ENCODE results near the gene AGL. TPM values are rescaled to one million over a fixed set of nuclear protein-coding genes. Genes with fewer than 3 reads are reported as not detected.

AGL gene
- polyA plus RNA-seq (2012; ENCODE audit: low read depth, missing spikeins) = 8.2 TPM

- TF ChIP-seq TAF1 (IDR thresholded peaks at IDR 0.05; ENCODE audit: low read depth, low read length) (peak; percentile 80), POU2F2 (IDR thresholded peaks at IDR 0.05; ENCODE audit: low read depth, low read length) (peak; percentile 82), SPI1 (IDR thresholded peaks at IDR 0.05; ENCODE audit: low read depth, low read length) (no peak), POLR2AphosphoS5 (IDR thresholded peaks at IDR 0.05; ENCODE audit: low read depth, low read length) (peak; percentile 87), PAX5 (IDR thresholded peaks at IDR 0.05; ENCODE audit: insufficient read depth, low read length, severe bottlenecking) (no peak), POLR2A (IDR thresholded peaks at IDR 0.05; ENCODE audit: low read depth, low read length) (peak; percentile 87)
- DNase-seq (ENCODE audit: insufficient read length, low spot score) (peak; percentile 85), FAIRE-seq (peak; percentile 93)
Observed at GRCh38 chr1:99849744-99850458, at the start of gene AGL. Gene AGL, plus strand, starts transcription at chr1:99850361. Its CDS starts 682 bp downstream, at chr1:99851043.

GRCh38 chr1:99801584-99801983 lies 48.6 kb upstream of the AGL start:
- DNase-seq (ENCODE audit: insufficient read length, low spot score) (no peak), FAIRE-seq (no peak)
- TF ChIP-seq POU2F2 (IDR thresholded peaks at IDR 0.05; ENCODE audit: low read depth, low read length) = no peak
- no peak for TF ChIP-seq POLR2AphosphoS5 (IDR thresholded peaks at IDR 0.05; ENCODE audit: low read depth, low read length)
- no peak for TF ChIP-seq TAF1 (IDR thresholded peaks at IDR 0.05; ENCODE audit: low read depth, low read length)
- TF ChIP-seq POLR2A (IDR thresholded peaks at IDR 0.05; ENCODE audit: low read depth, low read length) = no peak
- no peak for TF ChIP-seq SPI1 (IDR thresholded peaks at IDR 0.05; ENCODE audit: low read depth, low read length)
- no peak for TF ChIP-seq PAX5 (IDR thresholded peaks at IDR 0.05; ENCODE audit: insufficient read depth, low read length, severe bottlenecking)

DNA sequence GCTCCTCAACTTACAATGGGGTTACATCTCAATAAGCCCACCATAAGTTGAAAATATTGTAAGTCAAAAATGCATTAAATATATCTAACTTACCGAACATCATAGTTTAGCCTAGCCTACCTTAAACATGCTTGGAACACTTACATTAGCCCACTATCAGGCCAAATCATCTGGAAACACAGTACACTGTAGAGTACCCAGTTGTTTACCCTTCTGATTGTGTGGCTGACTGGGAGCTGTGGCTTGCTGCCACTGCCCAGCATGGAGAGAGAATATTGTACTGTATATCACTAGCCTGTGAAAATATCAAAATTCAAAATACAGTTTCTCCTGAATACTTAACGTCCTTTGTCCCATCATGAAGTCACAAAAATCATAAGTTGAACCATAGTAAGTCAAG lies 43.3 kb upstream of the AGL start:
- TF ChIP-seq POLR2A (IDR thresholded peaks at IDR 0.05; ENCODE audit: low read depth, low read length) (no peak), POU2F2 (IDR thresholded peaks at IDR 0.05; ENCODE audit: low read depth, low read length) (no peak), PAX5 (IDR thresholded peaks at IDR 0.05; ENCODE audit: insufficient read depth, low read length, severe bottlenecking) (no peak), SPI1 (IDR thresholded peaks at IDR 0.05; ENCODE audit: low read depth, low read length) (no peak), TAF1 (IDR thresholded peaks at IDR 0.05; ENCODE audit: low read depth, low read length) (no peak), POLR2AphosphoS5 (IDR thresholded peaks at IDR 0.05; ENCODE audit: low read depth, low read length) (no peak)
- FAIRE-seq (no peak), DNase-seq (ENCODE audit: insufficient read length, low spot score) (no peak)

DNA sequence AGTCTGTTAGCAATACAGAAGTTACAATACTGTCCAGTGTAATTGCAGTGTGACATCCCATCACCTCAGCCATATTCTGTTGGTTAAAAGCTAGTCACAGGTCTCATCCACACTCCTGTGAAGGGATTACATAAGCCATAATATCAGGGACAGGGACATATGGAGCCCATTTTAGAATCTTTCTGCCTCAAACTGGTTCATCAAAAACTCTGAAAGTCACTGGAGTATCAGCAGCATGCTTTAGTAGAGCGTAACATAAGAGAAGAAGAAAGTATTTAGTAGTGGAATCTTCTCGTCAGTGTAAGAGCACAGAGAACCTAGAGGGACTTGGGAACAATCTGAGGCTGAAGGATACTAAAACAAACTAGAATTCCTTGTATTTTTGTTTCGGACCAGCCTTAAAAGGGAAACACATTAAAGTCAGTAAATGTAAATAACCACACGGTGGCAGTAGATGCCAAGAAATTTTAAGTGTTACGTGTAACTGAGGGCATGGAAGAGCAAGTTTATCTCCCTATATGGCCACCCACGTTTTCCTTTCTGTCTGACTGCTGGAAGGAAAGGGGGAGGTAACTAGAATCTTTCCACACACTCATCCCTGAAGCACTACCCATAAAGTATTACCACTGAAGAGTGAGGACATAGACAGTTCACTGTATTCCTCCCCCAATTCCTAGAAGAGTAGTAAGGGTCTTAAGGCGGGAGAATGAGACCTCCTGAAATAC lies 41.6 kb upstream of the AGL start:
- DNase-seq (ENCODE audit: insufficient read length, low spot score) (peak; percentile 25), FAIRE-seq (peak; percentile 97)
- TF ChIP-seq SPI1 (IDR thresholded peaks at IDR 0.05; ENCODE audit: low read depth, low read length) = no peak
- no peak for TF ChIP-seq PAX5 (IDR thresholded peaks at IDR 0.05; ENCODE audit: insufficient read depth, low read length, severe bottlenecking)
- no peak for TF ChIP-seq POLR2AphosphoS5 (IDR thresholded peaks at IDR 0.05; ENCODE audit: low read depth, low read length)

DNA sequence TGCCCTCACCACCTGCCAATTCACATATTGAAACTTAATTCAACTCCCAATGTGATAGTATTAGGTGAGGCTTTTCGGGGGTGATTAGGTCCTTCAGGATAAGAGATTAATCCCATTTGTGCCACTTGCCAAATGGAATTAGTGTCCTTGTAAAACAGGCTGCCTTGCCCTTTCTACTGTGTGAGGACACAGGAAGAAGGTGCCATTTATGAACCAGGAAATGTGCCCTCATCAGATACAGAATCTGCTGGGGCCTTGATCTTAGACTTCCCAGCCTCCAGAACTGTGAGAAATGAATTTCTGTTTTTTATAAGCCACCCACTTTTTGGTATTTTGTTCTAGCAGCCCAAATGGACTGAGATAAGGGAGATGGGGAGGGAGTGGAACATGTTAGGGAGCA lies 39.1 kb upstream of the AGL start:
- DNase-seq (ENCODE audit: insufficient read length, low spot score) = no peak
- no peak for TF ChIP-seq POLR2A (IDR thresholded peaks at IDR 0.05; ENCODE audit: low read depth, low read length)
- TF ChIP-seq POLR2AphosphoS5 (IDR thresholded peaks at IDR 0.05; ENCODE audit: low read depth, low read length) = no peak
- TF ChIP-seq SPI1 (IDR thresholded peaks at IDR 0.05; ENCODE audit: low read depth, low read length) = no peak
- TF ChIP-seq TAF1 (IDR thresholded peaks at IDR 0.05; ENCODE audit: low read depth, low read length) = no peak
- no peak for TF ChIP-seq PAX5 (IDR thresholded peaks at IDR 0.05; ENCODE audit: insufficient read depth, low read length, severe bottlenecking)
- TF ChIP-seq POU2F2 (IDR thresholded peaks at IDR 0.05; ENCODE audit: low read depth, low read length) = no peak
- FAIRE-seq = no peak

DNA sequence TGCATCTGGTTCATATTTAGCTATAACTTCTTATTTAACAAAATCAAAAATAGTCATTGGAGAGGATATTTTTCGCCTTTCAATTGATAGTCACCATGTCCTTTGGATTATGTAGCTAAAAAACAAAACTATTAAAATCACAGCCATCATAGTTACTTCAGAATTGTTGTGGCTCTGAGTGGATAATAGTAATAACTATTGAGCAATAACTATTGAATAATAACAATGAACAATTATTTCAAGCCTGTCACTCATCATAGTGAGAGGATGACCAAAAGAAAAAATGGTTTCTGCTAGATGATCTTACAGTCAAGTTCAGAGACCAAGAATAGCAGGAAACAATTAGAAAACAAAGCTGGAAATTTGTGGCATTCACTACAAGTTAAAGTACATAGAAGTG lies 38.4 kb upstream of the AGL start:
- TF ChIP-seq POLR2AphosphoS5 (IDR thresholded peaks at IDR 0.05; ENCODE audit: low read depth, low read length) (no peak), SPI1 (IDR thresholded peaks at IDR 0.05; ENCODE audit: low read depth, low read length) (no peak), POLR2A (IDR thresholded peaks at IDR 0.05; ENCODE audit: low read depth, low read length) (no peak), POU2F2 (IDR thresholded peaks at IDR 0.05; ENCODE audit: low read depth, low read length) (no peak), PAX5 (IDR thresholded peaks at IDR 0.05; ENCODE audit: insufficient read depth, low read length, severe bottlenecking) (no peak), TAF1 (IDR thresholded peaks at IDR 0.05; ENCODE audit: low read depth, low read length) (no peak)
- no peak for DNase-seq (ENCODE audit: insufficient read length, low spot score)
- FAIRE-seq = no peak

- FAIRE-seq (peak; percentile 23), DNase-seq (ENCODE audit: insufficient read length, low spot score) (no peak)
- no peak for TF ChIP-seq PAX5 (IDR thresholded peaks at IDR 0.05; ENCODE audit: insufficient read depth, low read length, severe bottlenecking)
- TF ChIP-seq SPI1 (IDR thresholded peaks at IDR 0.05; ENCODE audit: low read depth, low read length) = no peak
- no peak for TF ChIP-seq POLR2AphosphoS5 (IDR thresholded peaks at IDR 0.05; ENCODE audit: low read depth, low read length)
- no peak for TF ChIP-seq TAF1 (IDR thresholded peaks at IDR 0.05; ENCODE audit: low read depth, low read length)
- TF ChIP-seq POU2F2 (IDR thresholded peaks at IDR 0.05; ENCODE audit: low read depth, low read length) = no peak
- TF ChIP-seq POLR2A (IDR thresholded peaks at IDR 0.05; ENCODE audit: low read depth, low read length) = no peak
Observed at GRCh38 chr1:99814373-99814900, 35.7 kb upstream of the AGL start.

GRCh38 chr1:99816656-99817055 lies 33.5 kb upstream of the AGL start:
- FAIRE-seq = no peak
- DNase-seq (ENCODE audit: insufficient read length, low spot score) = no peak

GRCh38 chr1:99818063-99818699 lies 32.0 kb upstream of the AGL start:
- no peak for DNase-seq (ENCODE audit: insufficient read length, low spot score)
- FAIRE-seq = no peak
- no peak for TF ChIP-seq SPI1 (IDR thresholded peaks at IDR 0.05; ENCODE audit: low read depth, low read length)
- TF ChIP-seq TAF1 (IDR thresholded peaks at IDR 0.05; ENCODE audit: low read depth, low read length) = no peak
- TF ChIP-seq POU2F2 (IDR thresholded peaks at IDR 0.05; ENCODE audit: low read depth, low read length) = no peak
- TF ChIP-seq POLR2AphosphoS5 (IDR thresholded peaks at IDR 0.05; ENCODE audit: low read depth, low read length) = no peak
- no peak for TF ChIP-seq POLR2A (IDR thresholded peaks at IDR 0.05; ENCODE audit: low read depth, low read length)
- TF ChIP-seq PAX5 (IDR thresholded peaks at IDR 0.05; ENCODE audit: insufficient read depth, low read length, severe bottlenecking) = no peak

More at GRCh38 chr1:99816656-99817055, 33.5 kb upstream of the AGL start:
- TF ChIP-seq PAX5 (IDR thresholded peaks at IDR 0.05; ENCODE audit: insufficient read depth, low read length, severe bottlenecking) (no peak), SPI1 (IDR thresholded peaks at IDR 0.05; ENCODE audit: low read depth, low read length) (no peak), POLR2A (IDR thresholded peaks at IDR 0.05; ENCODE audit: low read depth, low read length) (no peak), TAF1 (IDR thresholded peaks at IDR 0.05; ENCODE audit: low read depth, low read length) (no peak), POU2F2 (IDR thresholded peaks at IDR 0.05; ENCODE audit: low read depth, low read length) (no peak), POLR2AphosphoS5 (IDR thresholded peaks at IDR 0.05; ENCODE audit: low read depth, low read length) (no peak)
